PC-9 (cell line): Measurements from ENCODE around the gene FASN.

ENCODE experiments used
- CTCF ChIP-seq: fragments of 200-600 bp; sonication (generic); conservative IDR thresholded peaks from 2 replicates; pipeline ENCODE4 v1.6.1; 2017; ENCODE audit warnings: mixed run types, antibody characterized with exemption, mild to moderate bottlenecking, moderate library complexity
- EZH2 ChIP-seq: fragments of 200-600 bp; sonication (generic); IDR thresholded peaks from 2 replicates; pipeline ENCODE4 v1.8.0; 2017; ENCODE audit warnings: antibody characterized with exemption, low read depth

GRCh38 chr17:82112181-82112913, 14.3 kb upstream of the FASN start:
- TF ChIP-seq CTCF (no peak), EZH2 (no peak)
